GM18907 (cell line): ENCODE results near the gene CHRDL2.

Experiments
- ATAC-seq: cut with Tn5 transposase; IDR thresholded peaks from one replicate; pipeline ENCODE4 v1.9.1; 2021; ENCODE audit warnings: mild to moderate bottlenecking, moderate library complexity; ENCODE audit not compliant: unreplicated experiment

The CHRDL2 gene

DNA sequence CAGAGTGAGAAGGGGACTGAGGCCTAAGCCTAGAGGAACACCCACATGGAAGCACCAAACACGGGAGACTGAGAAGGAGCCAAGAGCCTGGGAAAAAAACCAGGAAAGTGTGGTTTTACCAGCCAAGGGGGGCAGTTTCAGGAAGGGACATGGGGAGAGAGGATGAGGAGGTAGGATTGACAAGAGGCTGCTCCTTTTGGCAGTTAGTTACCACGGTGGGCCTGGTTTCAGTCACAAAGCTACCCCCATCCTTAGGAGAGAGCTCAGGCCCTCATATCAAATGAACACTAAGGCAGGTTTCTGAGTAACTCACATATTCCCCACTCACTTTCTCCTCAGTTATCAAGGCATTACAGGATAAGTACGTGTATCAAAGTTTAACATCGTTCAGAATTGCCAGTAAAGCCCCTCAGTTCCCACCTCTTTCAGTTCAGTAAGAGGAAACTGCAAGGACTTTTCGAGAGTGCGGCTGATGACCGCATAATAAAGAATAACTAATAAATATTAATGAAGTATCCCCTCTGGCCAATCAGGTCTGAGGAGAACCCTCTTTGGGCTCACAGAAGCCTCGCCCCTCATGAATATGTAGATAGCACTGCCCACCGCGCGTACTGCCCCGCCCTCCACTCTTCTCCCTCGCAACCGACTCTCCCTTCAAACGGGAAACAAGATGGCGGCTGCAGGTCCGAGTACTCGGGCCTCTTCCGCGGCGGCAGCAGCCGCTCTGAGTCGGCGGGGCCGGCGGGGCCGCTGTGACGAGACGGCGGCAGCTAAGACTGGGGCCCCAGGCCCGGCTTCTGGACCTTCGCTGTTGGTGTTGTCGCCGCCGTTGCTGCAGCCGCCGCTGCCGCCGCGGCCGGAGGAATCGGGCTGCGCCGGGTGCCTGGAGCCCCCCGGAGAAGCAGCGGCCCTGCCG lies 17.2 kb upstream of the CHRDL2 start, which contains the start of gene RNF169:
Gene RNF169, plus strand, starts transcription at position 639 of the 916 bp plus-strand sequence. Its CDS starts 32 bp downstream, at position 671.
- ATAC-seq: peak; percentile 97

DNA sequence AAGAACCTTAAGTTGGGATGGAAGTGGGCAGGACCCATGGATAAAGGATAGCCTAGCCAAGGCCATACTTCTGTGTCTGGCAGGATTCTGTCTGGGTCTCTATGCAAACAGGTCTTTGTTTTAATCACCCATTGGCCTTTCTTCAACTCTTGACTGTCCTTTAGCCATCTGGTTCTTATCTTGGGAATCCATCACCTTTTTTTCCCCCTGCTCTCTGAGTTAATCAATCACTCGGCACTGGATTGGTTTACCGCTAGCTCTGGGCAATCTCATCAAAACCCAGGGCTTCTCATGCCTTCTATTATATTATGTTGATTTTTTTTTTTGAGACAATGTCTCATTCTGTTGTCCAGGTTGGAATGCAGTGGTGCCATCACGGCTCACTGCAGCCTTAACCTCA lies 15.6 kb upstream of the CHRDL2 start:
- no peak for ATAC-seq

DNA sequence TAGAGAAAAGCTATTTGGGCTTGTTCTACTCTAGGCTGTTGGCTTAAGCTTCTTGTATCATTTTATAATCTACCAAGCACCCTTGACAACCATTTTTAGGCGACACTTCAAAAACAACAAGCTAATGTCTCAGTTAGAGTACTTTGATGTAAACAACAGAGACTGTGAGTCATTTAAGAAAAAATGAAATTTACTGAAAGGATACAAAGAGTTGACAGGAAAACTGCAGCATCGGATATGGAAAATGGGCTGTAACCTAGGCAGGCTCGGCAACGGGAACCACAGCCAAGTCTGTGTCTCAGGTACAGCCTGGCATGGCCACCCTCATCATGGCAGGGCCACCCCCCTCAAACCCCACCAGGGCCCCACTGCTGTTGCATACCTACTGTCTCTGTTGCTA lies 13.1 kb upstream of the CHRDL2 start:
- ATAC-seq: no peak

DNA sequence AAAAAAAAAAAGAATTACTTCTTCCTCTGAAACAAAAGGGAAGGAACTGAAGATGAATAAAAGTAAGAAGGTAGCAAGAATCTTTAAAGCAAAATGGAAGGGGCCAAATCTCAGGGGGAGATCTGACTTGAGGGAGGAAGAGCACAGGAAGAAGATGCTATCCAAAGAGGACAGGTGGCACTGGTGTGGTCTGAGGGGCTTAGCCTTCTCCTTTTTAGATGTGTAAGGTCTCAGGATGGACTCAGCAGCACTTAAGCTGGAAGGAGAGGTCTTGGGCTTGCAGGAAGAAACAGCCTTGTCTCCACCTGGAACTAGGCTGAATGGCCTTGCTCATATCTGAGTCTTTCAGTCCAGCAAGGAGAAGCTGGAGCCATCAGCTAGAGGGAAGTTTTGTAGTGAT lies 12.4 kb upstream of the CHRDL2 start:
- ATAC-seq: no peak

DNA sequence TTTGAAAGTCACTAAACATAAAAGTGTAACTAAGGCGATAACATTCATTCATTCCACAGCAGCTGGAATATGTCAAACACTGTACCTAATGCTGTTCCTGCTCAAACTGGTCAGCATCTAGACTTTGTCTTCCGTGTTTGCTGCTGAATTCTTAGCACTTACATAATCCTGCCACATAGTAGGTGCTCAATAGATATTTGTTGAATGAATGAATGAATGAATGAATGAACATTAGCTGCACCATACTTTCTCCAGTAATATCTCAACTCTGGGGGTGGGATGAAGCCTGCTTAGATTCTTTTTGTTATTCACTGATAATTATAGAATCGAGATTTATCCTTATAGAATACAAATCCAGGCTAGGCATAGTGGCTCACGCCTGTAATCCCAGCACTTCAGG lies 10.8 kb upstream of the CHRDL2 start:
- no peak for ATAC-seq

DNA sequence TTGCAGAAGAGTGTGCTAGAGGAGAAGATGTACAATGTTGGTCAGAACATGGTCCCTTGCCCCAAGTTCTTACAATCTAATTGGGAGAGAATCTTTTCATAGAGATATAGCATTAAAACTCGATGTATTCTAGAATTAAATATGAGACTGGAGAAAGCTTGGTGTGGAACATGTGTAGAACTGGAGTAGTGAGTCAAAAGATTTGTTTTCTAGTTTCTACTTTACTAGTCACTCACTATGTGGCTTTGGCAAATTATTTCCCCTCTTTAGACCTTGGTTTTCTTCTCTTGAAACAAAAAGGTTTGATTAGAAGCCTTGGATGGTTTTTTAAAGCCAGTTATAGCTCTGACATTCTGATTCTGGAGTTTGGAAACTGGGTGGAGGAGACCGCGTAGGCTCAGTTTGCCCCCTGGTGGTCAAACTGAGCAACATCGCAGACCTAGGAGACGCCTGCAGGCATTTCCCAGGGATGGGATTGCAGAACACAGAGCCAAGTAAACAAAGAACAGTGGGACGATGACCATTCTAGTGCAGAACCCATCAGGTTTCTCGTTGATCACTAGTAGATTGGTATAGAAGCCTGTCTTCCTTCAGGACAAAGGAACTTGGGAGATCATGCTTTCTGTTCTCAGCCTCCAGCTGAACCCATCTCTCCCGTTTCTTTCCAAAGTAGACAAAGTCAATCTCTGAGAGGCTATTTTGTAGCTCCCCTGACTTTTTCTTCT lies 8.5 kb upstream of the CHRDL2 start:
- no peak for ATAC-seq

DNA sequence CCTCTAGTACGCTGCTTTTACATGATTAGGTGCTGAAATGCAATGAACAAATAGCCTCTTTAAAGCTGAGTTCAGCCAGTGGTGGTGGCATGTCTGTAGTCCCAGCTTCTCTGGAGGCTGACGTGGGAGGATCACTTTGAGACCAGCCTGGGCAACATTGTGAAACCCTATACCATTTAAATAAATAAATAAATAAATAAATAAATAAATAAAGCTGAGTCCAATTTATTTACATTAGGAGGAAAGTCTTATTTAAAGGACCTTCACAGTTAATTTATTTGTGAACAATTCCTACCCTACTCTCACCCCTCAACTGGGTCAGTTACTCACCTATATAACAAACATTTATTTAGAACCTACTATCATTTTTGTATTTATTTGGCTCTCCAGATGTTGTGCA lies 4.8 kb upstream of the CHRDL2 start:
- ATAC-seq: no peak

DNA sequence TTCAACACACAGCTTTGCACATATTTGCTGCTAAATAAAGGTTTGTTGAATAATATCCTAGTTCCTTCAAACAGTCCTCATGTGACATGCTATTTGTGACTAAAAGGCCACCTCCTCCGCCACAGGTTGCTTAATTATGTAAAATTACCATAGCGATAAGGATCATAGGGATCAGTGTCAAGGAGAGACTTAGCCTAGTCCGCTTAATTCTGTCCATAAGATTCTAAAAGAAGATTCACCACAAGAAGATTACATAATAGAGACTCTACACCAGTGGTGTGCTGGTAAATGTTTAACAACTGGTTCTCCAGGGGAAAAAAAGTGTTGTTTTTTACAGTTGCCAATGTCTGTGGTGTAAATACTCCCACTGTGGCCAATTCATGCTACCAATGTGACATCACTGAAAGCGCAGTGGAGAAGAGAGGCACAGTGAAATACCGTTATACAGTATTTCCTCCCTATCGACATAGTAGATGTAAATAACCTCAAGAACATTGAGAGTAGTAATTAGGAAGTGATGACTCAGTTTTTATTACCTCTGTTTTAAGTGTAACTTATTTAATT lies 4.2 kb upstream of the CHRDL2 start:
- no peak for ATAC-seq

DNA sequence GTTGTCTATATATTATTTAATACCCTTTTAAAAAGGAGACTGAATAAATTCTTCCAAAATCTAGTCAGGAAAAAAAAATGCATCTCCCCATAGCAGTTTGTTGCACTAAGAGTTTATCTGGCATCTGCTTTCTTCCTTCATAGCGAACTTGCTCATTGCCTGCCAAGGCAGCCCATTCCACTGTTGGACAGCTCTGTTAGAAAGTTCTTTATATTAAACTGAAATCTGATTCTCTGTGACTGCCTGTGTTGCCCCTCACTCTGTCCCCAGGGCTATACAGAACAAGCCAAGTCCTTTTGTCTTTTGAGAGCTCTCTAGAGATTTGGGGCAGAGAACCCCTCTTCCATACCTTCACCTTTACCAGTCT lies 3.3 kb upstream of the CHRDL2 start:
- ATAC-seq: no peak

DNA sequence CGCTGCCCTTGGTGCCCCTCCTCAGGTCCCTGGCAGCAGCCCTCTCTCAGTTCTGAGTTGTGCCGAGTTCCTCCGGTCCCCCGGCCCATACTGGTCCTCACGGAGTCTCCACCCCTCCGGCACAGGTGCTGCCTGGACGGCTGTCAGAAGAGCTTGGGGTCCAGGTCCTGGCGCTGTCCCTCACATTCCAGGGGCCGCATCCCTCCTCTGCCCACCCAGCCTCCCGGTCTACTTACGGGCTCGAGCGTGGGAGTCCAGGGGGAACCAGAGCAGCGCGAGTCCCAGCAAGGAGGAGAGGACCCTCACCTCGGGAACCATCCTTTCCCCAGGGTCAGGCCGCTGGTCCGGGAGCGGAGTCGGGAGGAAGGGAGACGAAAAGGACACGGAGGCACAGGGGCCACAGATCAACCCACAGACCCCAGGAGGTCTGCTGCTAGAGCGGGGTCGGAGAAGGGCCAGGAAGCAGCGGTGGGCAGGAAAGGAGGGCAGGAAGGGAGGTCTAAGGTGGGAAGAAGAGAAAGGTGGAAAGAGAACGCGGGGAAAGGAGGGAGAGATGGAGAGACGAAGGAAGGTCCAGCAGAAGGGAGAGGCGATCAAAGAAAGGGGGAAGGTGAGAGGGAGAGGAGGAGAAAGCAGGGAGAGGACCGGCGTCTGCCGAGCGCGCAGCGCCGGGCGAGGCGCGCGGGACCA lies 510 bp downstream of the CHRDL2 start:
- no peak for ATAC-seq

DNA sequence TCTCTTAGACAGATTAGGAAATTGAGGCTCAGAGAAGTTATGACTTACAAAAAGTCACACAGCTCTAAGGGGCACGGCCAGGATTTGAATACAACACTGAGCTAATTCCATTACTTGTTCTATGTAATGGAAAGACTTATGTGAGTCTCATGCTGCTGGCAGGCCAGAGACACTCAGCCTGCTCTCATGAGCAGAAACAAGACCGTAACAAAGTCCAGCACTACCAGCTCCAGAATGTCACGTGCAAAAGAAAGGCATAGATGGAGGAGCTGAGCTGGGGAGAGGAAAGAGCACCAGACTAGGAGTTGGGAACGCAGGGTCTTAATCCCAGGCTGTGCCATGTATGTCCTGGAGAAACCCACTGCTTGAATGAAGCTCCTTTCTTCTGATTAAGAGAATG lies 1.8 kb downstream of the CHRDL2 start:
- ATAC-seq: no peak

DNA sequence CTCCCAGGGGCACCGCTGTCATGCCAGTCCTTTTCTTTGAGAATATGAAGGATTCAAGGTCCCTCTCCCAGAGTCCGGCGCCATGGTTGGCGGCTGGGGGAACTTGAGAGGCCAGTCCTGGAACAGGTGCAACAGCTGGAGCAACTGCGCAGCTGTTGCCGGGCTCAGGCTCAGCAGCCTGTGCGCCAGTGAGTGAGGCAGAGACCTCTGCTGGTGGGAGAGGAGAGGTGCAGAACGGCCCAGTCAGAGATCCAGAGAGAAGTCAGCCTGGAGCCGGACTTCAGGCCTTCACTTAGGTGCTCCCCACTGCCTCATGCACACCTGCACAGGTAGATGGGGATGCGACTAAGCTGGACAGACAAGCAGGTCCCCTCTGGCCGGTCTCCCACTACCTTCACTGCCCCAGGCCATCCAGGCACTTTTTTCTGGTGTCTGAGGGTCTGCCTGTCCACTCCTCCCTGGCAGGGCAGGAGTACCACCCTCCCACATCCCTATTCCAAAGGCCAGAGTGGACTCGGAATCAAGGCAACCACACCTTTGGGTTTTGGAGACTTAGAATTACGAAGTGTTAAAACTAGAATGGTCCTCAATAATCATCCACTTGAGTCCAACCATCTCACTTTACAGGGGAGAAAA lies 4.6 kb downstream of the CHRDL2 start:
- peak; percentile 68 for ATAC-seq

DNA sequence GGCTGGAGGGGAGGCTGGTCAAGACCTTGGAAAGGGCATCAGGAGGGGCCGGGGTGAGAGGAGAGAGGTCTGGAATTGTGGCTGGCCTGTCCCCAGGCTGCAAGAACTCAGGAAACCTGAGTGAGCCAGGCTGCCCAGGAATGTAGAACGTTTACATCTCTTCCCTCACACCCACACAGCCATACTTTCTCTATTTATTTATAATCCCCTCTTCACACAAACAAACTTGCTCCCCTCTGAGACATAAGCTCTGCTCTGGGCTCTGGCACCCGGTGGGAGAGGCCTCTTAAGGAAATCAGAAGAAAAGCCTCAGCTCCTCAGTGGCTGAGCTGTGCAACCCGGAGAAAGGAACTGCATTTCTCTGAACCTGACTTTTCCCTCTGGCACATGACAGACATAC lies 5.5 kb downstream of the CHRDL2 start:
- ATAC-seq: no peak

DNA sequence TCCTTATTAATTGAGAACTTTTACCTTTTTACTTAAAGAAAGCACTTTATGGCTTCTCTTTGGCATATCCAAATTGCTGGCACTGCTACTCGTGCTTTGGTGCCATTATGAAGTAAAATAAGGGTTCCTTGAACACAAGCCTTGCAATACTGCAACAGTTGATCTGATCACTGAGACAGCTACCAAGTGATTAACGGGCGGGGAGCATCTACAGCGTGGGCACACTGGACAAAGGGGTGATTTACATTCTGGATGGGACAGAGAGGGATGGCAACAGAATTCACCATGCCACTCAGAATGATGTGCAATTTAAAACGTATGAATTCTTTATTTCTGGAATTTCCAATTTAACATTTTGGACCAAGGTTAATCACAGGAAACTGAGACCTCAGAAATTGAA lies 7.7 kb downstream of the CHRDL2 start:
- ATAC-seq: no peak

DNA sequence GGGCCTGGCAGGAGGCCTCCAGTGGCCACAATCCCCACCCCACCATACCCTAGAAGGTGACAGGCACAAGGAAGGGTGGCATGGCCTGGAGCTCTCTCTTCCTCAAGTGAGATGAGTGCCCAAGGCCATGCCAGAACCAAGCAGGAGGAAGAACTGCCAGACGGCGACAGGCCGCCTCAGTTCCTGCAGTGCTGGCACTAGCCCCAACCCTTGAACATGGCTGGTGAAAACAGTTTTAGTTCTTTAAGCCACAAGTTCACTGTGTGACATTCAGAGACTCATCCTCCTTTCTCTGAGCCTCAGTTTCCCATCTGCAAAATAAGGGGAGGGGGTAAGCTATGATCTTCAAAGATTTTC lies 9.8 kb downstream of the CHRDL2 start:
- ATAC-seq: no peak

DNA sequence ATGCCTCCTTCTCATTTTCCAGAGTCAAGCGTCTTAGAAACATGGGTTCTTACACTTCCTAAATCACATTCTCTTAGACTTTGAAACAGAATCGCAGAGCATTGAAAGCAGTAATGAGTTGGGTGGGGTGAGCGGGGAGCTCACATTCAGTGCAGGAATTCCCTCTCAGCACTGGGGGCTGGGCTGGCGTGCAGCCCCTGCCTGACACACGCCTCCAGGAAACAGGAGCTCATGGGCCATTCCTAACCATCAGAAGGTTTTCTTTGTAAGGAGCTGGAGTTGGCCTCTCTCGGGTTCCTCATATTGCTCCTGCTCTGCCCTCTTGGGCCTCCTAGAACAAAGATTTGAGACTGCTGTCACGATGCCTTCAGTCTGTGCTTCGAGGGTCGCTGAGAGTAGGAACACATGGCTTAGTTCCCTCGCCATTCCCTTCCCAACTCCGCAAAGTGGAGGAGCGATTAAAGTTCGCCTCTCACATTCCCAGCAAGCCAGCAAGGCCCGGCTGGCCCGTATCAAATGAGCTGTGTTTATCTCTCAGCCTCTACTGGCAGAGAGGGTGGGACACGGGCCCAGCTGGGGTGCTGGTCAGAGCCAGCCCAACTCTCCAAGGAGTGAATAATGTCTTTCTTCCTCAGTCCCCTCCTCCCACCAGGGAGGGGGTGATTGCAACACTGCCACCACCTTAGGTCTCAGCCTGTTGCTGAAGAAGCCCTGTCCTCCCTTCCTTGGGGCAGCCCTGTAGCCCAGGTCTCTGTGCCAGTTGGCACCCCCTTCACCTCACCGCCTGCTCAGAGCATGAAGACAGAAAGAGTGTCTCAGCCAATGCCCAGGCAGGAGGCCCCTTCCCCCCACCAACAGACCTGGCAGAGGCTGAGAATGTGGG lies 10.4 kb downstream of the CHRDL2 start:
- no peak for ATAC-seq

DNA sequence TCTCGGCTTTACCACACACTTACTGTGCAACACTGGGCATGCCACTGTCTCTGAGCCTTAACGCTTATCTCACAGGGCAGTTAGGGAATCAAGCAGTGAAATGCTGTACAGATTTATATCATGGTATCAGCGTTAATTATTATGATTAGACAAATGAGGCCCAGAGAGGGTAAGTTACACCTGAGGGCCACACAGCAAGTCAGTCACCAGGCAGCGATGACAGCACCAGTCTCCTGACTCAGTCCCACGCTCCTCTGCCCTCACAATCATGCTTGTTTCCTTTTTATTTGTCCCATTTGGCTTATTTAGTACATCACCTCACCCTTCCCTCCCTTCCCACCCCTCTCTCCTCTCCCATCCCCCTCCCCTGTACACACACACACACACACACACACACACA lies 12.2 kb downstream of the CHRDL2 start:
- ATAC-seq: no peak

DNA sequence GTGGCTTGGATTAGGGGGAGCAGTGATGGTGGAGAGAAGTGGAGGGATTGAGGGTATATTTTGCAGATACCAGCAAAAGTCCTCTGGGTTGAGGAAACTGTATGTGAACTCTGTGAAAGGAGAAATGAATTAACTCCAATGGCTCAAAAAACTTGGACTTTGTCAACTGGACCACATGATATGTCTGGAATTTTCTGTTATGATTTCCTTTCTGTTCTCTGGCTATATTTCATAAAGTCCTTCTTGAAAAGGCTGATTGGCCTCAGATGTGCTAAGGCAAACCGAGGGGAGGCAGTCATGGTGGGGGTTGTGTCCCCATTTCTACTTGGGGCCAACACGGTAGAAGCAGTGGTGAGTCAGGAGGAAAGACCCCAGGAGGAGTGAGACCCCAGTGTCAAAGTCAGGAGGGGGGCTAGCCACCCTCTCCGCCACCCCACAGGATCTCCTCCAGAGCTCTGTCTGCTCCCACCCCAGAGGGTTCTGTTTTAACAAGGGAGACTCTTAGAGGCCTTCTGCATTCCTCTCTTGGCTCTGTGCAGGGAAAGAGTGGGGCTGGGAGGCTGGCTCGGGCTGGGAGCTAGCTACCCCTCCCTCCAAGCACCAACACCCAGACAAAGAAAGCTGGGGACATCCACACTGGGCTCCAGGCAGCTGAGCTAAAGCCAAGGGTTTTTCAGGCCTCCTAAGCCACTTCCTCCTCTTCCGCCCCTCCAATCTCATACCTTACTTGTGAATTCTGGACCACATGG lies 13.8 kb downstream of the CHRDL2 start:
- no peak for ATAC-seq

DNA sequence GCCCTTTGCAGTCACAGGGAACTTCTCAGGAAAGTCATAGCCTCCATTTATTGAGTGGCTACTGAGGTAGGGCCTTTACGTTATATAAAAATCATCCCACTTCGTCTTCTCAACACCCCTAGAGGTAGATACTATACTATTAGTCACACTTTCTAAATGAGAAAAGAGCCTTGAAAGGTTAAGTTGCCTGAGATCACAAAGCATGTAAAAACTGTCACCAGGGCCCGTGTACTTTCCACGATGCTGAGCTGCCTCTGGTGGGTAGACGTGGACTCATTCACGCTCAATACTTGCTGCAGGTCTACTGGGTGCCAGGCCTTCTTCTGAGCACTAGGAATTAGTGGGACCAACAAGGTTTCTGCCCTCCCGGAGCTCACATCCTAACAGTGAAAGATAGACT lies 16.3 kb downstream of the CHRDL2 start:
- no peak for ATAC-seq
